ENCODE measurements around the gene CARD6.

- TF ChIP-seq CTCF (IDR thresholded peaks at IDR 0.05), result no peak
- no peak for TF ChIP-seq POLR2A (IDR thresholded peaks at IDR 0.05)
Measured at GRCh38 chr5:40829748-40830533, 11.2 kb upstream of the CARD6 start.
